Urothelium cell line (cell line): Measurements from ENCODE around the gene FILIP1L.

Experiments
- DNase-seq: peaks from one replicate; pipeline ENCODE4 v3.0.0; 2011; ENCODE audit warnings: low spot score, mixed read lengths
- FAIRE-seq: peaks from 2 replicates; lab custom pipeline; 2011; peaks lifted over from hg19 to GRCh38; lab: Jason Lieb, UNC

FILIP1L gene

GRCh38 chr3:100019719-100020118 lies 94.6 kb downstream of the FILIP1L start:
- no peak for DNase-seq
- no peak for FAIRE-seq

GRCh38 chr3:100018806-100019205 lies 95.5 kb downstream of the FILIP1L start:
- DNase-seq (no peak), FAIRE-seq (no peak)

- no peak for DNase-seq
- FAIRE-seq = no peak
Measured at GRCh38 chr3:100010087-100010417, 104.2 kb downstream of the FILIP1L start.

- no peak for DNase-seq
- FAIRE-seq = no peak
Measured at GRCh38 chr3:100009276-100010086, 104.8 kb downstream of the FILIP1L start.

GRCh38 chr3:100008081-100008698 lies 106.1 kb downstream of the FILIP1L start:
- FAIRE-seq = no peak
- DNase-seq = no peak

GRCh38 chr3:100007313-100007712 lies 107.0 kb downstream of the FILIP1L start:
- no peak for DNase-seq
- FAIRE-seq = no peak

- FAIRE-seq (no peak), DNase-seq (no peak)
Measured at GRCh38 chr3:100006570-100007271, 107.6 kb downstream of the FILIP1L start.

- no peak for DNase-seq
- no peak for FAIRE-seq
Measured at GRCh38 chr3:100005665-100006393, 108.5 kb downstream of the FILIP1L start.

GRCh38 chr3:100004931-100005330 lies 109.4 kb downstream of the FILIP1L start:
- DNase-seq = no peak
- no peak for FAIRE-seq

- FAIRE-seq (no peak), DNase-seq (no peak)
Measured at GRCh38 chr3:100003609-100004503, 110.4 kb downstream of the FILIP1L start.

GRCh38 chr3:100002599-100003350 lies 111.5 kb downstream of the FILIP1L start:
- FAIRE-seq (peak; percentile 95), DNase-seq (peak; percentile 92)

- DNase-seq (no peak), FAIRE-seq (no peak)
Measured at GRCh38 chr3:100001526-100002270, 112.6 kb downstream of the FILIP1L start.

GRCh38 chr3:100001083-100001482 lies 113.2 kb downstream of the FILIP1L start:
- FAIRE-seq = no peak
- DNase-seq = no peak

GRCh38 chr3:99999536-99999935 lies 114.8 kb downstream of the FILIP1L start:
- no peak for FAIRE-seq
- DNase-seq = no peak

GRCh38 chr3:99997293-99997692 lies 117.0 kb downstream of the FILIP1L start:
- no peak for DNase-seq
- FAIRE-seq = no peak

- FAIRE-seq = no peak
- no peak for DNase-seq
Measured at GRCh38 chr3:99990179-99990578, 124.1 kb downstream of the FILIP1L start.

GRCh38 chr3:99984668-99985067 lies 129.6 kb downstream of the FILIP1L start:
- FAIRE-seq (no peak), DNase-seq (no peak)

- FAIRE-seq (no peak), DNase-seq (no peak)
Measured at GRCh38 chr3:99984139-99984538, 130.2 kb downstream of the FILIP1L start.

- FAIRE-seq (no peak), DNase-seq (no peak)
Measured at GRCh38 chr3:99982650-99983049, 131.7 kb downstream of the FILIP1L start.
